Lung microvascular endothelial cell (primary cell): ENCODE results near the gene KLHL34. TPM values are rescaled to one million over a fixed set of nuclear protein-coding genes. Genes with fewer than 3 reads are reported as not detected.
A peak's percentile ranks its signal among the peaks of the same experiment; 100 is the strongest.

Source experiments
- DNase-seq, 2 donors: peaks; one replicate each; pipeline versions ENCODE4 v3.0.0 to v3.0.0-alpha.2; 2010; ENCODE audit warnings: low read depth in 2 of 2
- total RNA-seq: library from RNA; depleted of rRNA; stranded (reverse); fragments of >200 nt; gene quantifications from 2 replicates; pipeline ENCODE4 v1.2.1, GENCODE V29; 2014

Gene KLHL34
- not detected in 2 replicates for total RNA-seq

GRCh38 chrX:21658152-21658737, at the start of gene KLHL34:
TSS of gene KLHL34 (minus strand) at chrX:21658330. CDS start at chrX:21657788, 542 bp downstream.
- DNase-seq = no peak

GRCh38 chrX:21705225-21705624, 47.1 kb upstream of the KLHL34 start:
- DNase-seq = no peak

GRCh38 chrX:21702725-21703124, 44.6 kb upstream of the KLHL34 start:
- no peak for DNase-seq

- no peak for DNase-seq
These were observed 42.8 kb upstream of the KLHL34 start for GRCh38 chrX:21700967-21701366.

- no peak for DNase-seq
These were observed 42.1 kb upstream of the KLHL34 start for GRCh38 chrX:21700275-21700674.

- peak in 1 of 2 donors; percentile 1 for DNase-seq
These were observed 41.0 kb upstream of the KLHL34 start for GRCh38 chrX:21699136-21699535.

GRCh38 chrX:21698272-21698671, 40.1 kb upstream of the KLHL34 start:
- DNase-seq = peak in 1 of 2 donors; percentile 15

GRCh38 chrX:21691512-21692018, 33.4 kb upstream of the KLHL34 start:
- DNase-seq = no peak

- no peak for DNase-seq
These were observed 25.8 kb upstream of the KLHL34 start for GRCh38 chrX:21683941-21684340.

- DNase-seq = no peak
These were observed 20.0 kb upstream of the KLHL34 start for GRCh38 chrX:21678048-21678612.

- DNase-seq = no peak
These were observed 17.8 kb upstream of the KLHL34 start for GRCh38 chrX:21675931-21676330.

- DNase-seq = no peak
These were observed 16.5 kb upstream of the KLHL34 start for GRCh38 chrX:21674430-21675186.

GRCh38 chrX:21666679-21667078, 8.5 kb upstream of the KLHL34 start:
- DNase-seq = no peak

GRCh38 chrX:21666252-21666651, 8.1 kb upstream of the KLHL34 start:
- no peak for DNase-seq

- no peak for DNase-seq
These were observed 4.6 kb upstream of the KLHL34 start for GRCh38 chrX:21662761-21663160.

- no peak for DNase-seq
These were observed 3.2 kb upstream of the KLHL34 start for GRCh38 chrX:21661316-21661715.

GRCh38 chrX:21660156-21660555, 2.0 kb upstream of the KLHL34 start:
- no peak for DNase-seq

GRCh38 chrX:21659320-21659719, 1.2 kb upstream of the KLHL34 start:
- DNase-seq = no peak

- no peak for DNase-seq
These were observed 616 bp upstream of the KLHL34 start for GRCh38 chrX:21658746-21659145.

- no peak for DNase-seq
These were observed 595 bp downstream of the KLHL34 start for GRCh38 chrX:21657318-21658151.

- DNase-seq = no peak
These were observed 1.4 kb downstream of the KLHL34 start for GRCh38 chrX:21656587-21657317.
